ENCODE measurements around the gene CGB7.
A peak's percentile ranks its signal among the peaks of the same experiment; 100 is the strongest.
"Not testable (repeated sequence)": the region's sequence is repeated elsewhere in the genome, so short reads cannot be mapped to it uniquely, and the experiment has no call there.

CGB7 gene

GRCh38 chr19:49019242-49019932 lies 38.2 kb downstream of the CGB7 start:
- H3K4me3 ChIP-seq (ENCODE audit: low read length), result peak overlapping the region; percentile 37
- no peak for DNase-seq (ENCODE audit: low read depth)
- peak; percentile 33 for TF ChIP-seq CTCF (conservative IDR thresholded peaks at IDR 0.05; ENCODE audit: low read depth, low read length)

- H3K4me3 ChIP-seq (ENCODE audit: low read length), result peak overlapping the region; percentile 39
- not testable (repeated sequence) for DNase-seq (ENCODE audit: low read depth)
Measured at GRCh38 chr19:49018388-49019241, 38.9 kb downstream of the CGB7 start.

GRCh38 chr19:49017666-49018351 lies 39.7 kb downstream of the CGB7 start:
- DNase-seq (ENCODE audit: low read depth), result no peak
- TF ChIP-seq CTCF (conservative IDR thresholded peaks at IDR 0.05; ENCODE audit: low read depth, low read length), result peak; percentile 64

GRCh38 chr19:49017041-49017665 lies 40.4 kb downstream of the CGB7 start, which contains the start of gene LHB:
Gene LHB, minus strand, starts transcription at chr19:49017091. Its CDS starts 10 bp downstream, at chr19:49017081.
- no peak for DNase-seq (ENCODE audit: low read depth)
- no peak for TF ChIP-seq CTCF (conservative IDR thresholded peaks at IDR 0.05; ENCODE audit: low read depth, low read length)
- H3K4me3 ChIP-seq (ENCODE audit: low read length), result peak within 1 kb of the TSS; percentile 39

More at GRCh38 chr19:49017666-49018351, 39.7 kb downstream of the CGB7 start:
- peak overlapping the region; percentile 39 for H3K4me3 ChIP-seq (ENCODE audit: low read length)

- TF ChIP-seq CTCF (conservative IDR thresholded peaks at IDR 0.05; ENCODE audit: low read depth, low read length), result no peak
- no peak for DNase-seq (ENCODE audit: low read depth)
- no peak overlapping the region for H3K4me3 ChIP-seq (ENCODE audit: low read length)
Measured at GRCh38 chr19:49016067-49016839, 41.3 kb downstream of the CGB7 start.

- TF ChIP-seq CTCF (conservative IDR thresholded peaks at IDR 0.05; ENCODE audit: low read depth, low read length), result no peak
- no peak for DNase-seq (ENCODE audit: low read depth)
- no peak overlapping the region for H3K4me3 ChIP-seq (ENCODE audit: low read length)
Measured at GRCh38 chr19:49014870-49015255, 42.7 kb downstream of the CGB7 start.

Measured in retinal pigment epithelial cell (primary cell).